Smooth muscle cell (in vitro differentiated cells): Measurements from ENCODE around the gene GOLPH3L. TPM values are rescaled to one million over a fixed set of nuclear protein-coding genes. Genes with fewer than 3 reads are reported as not detected.

ENCODE experiments used
- DNase-seq: peaks from one replicate; lab custom pipeline; 2025; ENCODE audit not compliant: unreplicated experiment; lab: John Stamatoyannopoulos, UW
- H2AFZ ChIP-seq: fragments of 200-600 bp; sonication (generic); 2 replicates; pipeline ENCODE4 v1.6.0; 2016; ENCODE audit warnings: antibody characterized with exemption, low read depth, mild to moderate bottlenecking
- H3F3A ChIP-seq: fragments of 200-600 bp; sonication (generic); 2 replicates; pipeline ENCODE4 v1.6.0; 2017; ENCODE audit warnings: antibody characterized with exemption, low read depth
- H3K27ac ChIP-seq: fragments of 200-600 bp; sonication (generic); 2 replicates; pipeline ENCODE4 v1.5.1; 2016; ENCODE audit warnings: low read depth, mild to moderate bottlenecking
- H3K27me3 ChIP-seq: fragments of 200-600 bp; sonication (generic); 2 replicates; pipeline ENCODE4 v1.6.1; 2016; ENCODE audit warnings: low read depth, mild to moderate bottlenecking
- H3K36me3 ChIP-seq: fragments of 200-600 bp; sonication (generic); 2 replicates; pipeline ENCODE4 v1.5.1; 2016; ENCODE audit warnings: low read depth
- H3K4me1 ChIP-seq: fragments of 200-600 bp; sonication (generic); 2 replicates; pipeline ENCODE4 v1.5.1; 2016; ENCODE audit warnings: low read depth
- H3K4me2 ChIP-seq: fragments of 200-600 bp; sonication (generic); 2 replicates; pipeline ENCODE4 v1.6.0; 2016; ENCODE audit warnings: mild to moderate bottlenecking
- H3K4me3 ChIP-seq: fragments of 200-600 bp; sonication (generic); 2 replicates; pipeline ENCODE4 v1.5.1; 2016; ENCODE audit warnings: mild to moderate bottlenecking
- H3K79me2 ChIP-seq: fragments of 200-600 bp; sonication (generic); 2 replicates; pipeline ENCODE4 v1.6.0; 2016; ENCODE audit warnings: low read depth, mild to moderate bottlenecking
- H3K9ac ChIP-seq: fragments of 200-600 bp; sonication (generic); 2 replicates; pipeline ENCODE4 v1.6.0; 2016; ENCODE audit warnings: low read depth
- H3K9me3 ChIP-seq: fragments of 200-600 bp; sonication (generic); replicated peaks from 2 replicates; pipeline ENCODE4 v1.5.1; 2016; ENCODE audit warnings: low read depth
- H4K20me1 ChIP-seq: fragments of 200-600 bp; sonication (generic); 2 replicates; pipeline ENCODE4 v1.6.0; 2016; ENCODE audit warnings: low read depth
- WGBS: methylation state at CpG from one replicate; pipeline ENCODE4 v1.1.7; 2016; ENCODE audit warnings: low lambda C conversion rate; 5-methylcytosine and 5-hydroxymethylcytosine counted together
- polyA plus RNA-seq: library from polyadenylated mRNA; unstranded; fragments of >200 nt; fragmentation: Nextera tagmentation; extraction: Ambion mirVana; gene quantifications from 2 replicates; pipeline ENCODE4 v1.2.1, GENCODE V29; 2016
- total RNA-seq: library from RNA; depleted of rRNA; stranded (reverse); fragments of >200 nt; gene quantifications from 2 replicates; pipeline ENCODE4 v1.2.3, GENCODE V29; 2014
- TF ChIP-seq, protein P1 (sequence below): fragments of 200-600 bp; sonication (generic); IDR thresholded peaks from 2 replicates; pipeline ENCODE4 v1.5.1; 2017; ENCODE audit warnings: borderline replicate concordance, mild to moderate bottlenecking, antibody characterized with exemption; ENCODE audit not compliant: insufficient read depth, poor library complexity, severe bottlenecking

Gene GOLPH3L
- total and polyA plus RNA-seq, 2 experiments from 2014 or later: 9.9 to 10.7 TPM

DNA sequence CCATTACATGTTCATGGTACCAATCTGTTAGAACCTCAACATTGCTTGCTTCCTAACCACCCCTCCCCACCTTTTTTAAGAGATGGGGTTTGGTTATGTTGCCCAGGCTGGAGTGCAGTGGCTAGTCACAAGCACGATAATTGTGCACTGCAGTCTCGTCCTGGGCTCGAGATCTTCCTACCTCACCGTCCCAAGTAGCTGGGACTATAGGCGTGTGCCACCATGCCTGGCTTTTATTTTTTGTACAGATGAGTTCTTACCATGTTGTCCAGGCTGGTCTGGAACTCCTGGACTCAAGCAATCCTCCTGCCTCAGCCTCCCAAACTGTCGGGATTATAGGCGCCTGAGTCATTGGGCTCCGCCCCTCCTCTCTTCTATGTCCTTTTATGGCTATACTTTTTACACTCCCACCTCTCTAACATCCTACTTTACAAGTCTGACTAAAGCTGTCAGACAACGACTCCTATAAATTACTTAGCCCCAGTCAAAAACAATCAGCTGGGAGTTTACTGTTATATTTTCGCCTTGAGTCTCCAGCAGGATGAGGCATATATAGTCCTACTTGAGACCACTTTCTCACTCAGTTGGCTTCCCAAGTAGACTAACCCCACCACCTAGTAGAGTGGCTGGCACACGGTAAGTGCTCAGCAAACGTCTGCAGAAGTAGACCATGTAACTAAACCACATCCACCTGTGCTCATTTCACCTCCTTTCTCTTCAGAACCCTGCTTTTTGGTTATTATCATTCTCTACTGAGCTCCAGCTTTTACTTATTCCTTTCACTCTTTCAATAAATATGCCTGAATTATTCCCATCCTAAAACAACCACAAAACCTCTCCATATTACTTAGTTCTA lies 81.4 kb downstream of the GOLPH3L start:
- WGBS: 91% methylated on average over 12 of the region's 12 CpGs
- H3K79me2 ChIP-seq: peaks cover 3% of the 10 kb centered on the region
- no peak for DNase-seq
- no peaks in the 10 kb centered on the region for H3K9me3 ChIP-seq
- H4K20me1 ChIP-seq: peaks cover 11% of the 10 kb centered on the region
- TF ChIP-seq, protein P1, sequence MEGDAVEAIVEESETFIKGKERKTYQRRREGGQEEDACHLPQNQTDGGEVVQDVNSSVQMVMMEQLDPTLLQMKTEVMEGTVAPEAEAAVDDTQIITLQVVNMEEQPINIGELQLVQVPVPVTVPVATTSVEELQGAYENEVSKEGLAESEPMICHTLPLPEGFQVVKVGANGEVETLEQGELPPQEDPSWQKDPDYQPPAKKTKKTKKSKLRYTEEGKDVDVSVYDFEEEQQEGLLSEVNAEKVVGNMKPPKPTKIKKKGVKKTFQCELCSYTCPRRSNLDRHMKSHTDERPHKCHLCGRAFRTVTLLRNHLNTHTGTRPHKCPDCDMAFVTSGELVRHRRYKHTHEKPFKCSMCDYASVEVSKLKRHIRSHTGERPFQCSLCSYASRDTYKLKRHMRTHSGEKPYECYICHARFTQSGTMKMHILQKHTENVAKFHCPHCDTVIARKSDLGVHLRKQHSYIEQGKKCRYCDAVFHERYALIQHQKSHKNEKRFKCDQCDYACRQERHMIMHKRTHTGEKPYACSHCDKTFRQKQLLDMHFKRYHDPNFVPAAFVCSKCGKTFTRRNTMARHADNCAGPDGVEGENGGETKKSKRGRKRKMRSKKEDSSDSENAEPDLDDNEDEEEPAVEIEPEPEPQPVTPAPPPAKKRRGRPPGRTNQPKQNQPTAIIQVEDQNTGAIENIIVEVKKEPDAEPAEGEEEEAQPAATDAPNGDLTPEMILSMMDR: no peak
- H3K27me3 ChIP-seq: no peaks in the 10 kb centered on the region
- no peak overlapping the region for H2AFZ ChIP-seq
- no peak overlapping the region for H3K4me2 ChIP-seq
- no peak overlapping the region for H3K4me3 ChIP-seq
- H3F3A ChIP-seq: peaks cover 46% of the 10 kb centered on the region
- no peak overlapping the region for H3K9ac ChIP-seq
- H3K27ac ChIP-seq: no peak overlapping the region
- no peaks in the 10 kb centered on the region for H3K36me3 ChIP-seq
- H3K4me1 ChIP-seq: peaks cover 10% of the 10 kb centered on the region

DNA sequence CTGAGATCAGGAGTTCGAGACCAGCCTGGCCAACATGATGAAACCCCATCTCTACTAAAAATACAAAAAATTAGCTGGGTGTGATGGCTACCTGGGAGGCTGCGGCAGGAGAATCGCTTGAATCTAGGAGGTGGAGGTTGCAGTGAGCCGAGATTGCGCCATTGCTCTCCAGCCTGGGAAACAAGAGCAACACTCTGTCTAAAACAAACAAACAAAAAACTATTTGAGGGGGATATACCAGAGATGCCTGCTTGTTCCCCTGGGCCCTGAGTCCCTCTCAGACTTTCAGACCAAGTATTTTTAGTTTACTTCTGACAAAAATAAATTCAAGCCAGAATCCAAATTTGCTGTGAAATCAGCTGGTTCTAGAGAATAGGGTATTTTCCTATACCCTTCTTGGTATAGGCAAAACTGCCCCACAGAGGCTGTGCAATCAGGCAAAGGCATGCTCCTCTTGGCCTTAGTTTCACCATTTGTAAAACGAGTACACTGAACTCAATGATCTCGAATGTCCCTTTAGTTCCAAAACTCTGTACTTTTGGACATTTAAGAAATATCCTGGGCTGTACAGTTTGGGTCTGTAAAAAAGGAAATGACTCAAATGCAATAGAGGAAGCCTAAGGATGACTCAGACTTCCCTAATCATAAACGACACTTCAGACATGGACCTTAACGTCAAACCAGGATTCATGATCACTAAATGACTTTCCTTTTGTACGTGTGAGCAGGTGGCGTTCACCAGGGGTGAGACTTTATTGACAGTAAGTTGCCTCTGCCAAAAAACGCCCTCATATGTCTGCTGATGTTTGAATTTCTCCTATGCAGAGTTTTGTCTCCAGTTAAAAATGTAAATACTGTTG lies 83.7 kb downstream of the GOLPH3L start:
- no peak for DNase-seq

DNA sequence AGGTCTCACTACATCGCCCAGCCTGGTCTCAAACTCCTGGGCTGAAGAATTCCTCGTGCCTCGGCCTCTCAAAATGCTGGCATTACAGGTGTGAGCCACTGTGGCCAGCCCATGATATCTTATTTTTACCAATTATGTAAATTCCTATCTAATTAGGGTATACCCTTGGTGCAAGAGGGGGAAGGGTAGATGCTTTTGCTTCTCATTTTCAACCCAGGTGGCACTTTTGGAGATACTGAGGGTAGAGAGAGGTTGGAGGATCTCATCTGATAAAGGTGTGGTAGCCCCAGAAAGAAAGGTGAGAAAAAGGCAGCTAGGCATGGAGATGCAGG lies 85.0 kb downstream of the GOLPH3L start:
- H3K79me2 ChIP-seq: peaks cover 18% of the 10 kb centered on the region
- no peak overlapping the region for H3K4me3 ChIP-seq
- 92% methylated on average over 3 of the region's 3 CpGs for WGBS
- no peaks in the 10 kb centered on the region for H3K27me3 ChIP-seq
- peaks cover 17% of the 10 kb centered on the region for H3K4me1 ChIP-seq
- peaks cover 43% of the 10 kb centered on the region for H3F3A ChIP-seq
- TF ChIP-seq, protein P1: no peak
- no peaks in the 10 kb centered on the region for H3K9me3 ChIP-seq
- no peaks in the 10 kb centered on the region for H3K36me3 ChIP-seq
- peak overlapping the region; percentile 96 for H3K27ac ChIP-seq
- H3K4me2 ChIP-seq: peak overlapping the region; percentile 54
- peak overlapping the region; percentile 85 for H3K9ac ChIP-seq
- no peak for DNase-seq
- H2AFZ ChIP-seq: no peak overlapping the region
- no peaks in the 10 kb centered on the region for H4K20me1 ChIP-seq

More for the DNA sequence above, 83.7 kb downstream of the GOLPH3L start:
- TF ChIP-seq, protein P1: no peak
- peaks cover 43% of the 10 kb centered on the region for H3F3A ChIP-seq
- H3K4me1 ChIP-seq: peaks cover 17% of the 10 kb centered on the region
- peaks cover 9% of the 10 kb centered on the region for H3K79me2 ChIP-seq
- peak overlapping the region; percentile 96 for H3K27ac ChIP-seq
- H3K4me3 ChIP-seq: no peak overlapping the region
- WGBS: 48% methylated on average over 12 of the region's 12 CpGs
- H3K9me3 ChIP-seq: no peaks in the 10 kb centered on the region
- no peaks in the 10 kb centered on the region for H3K27me3 ChIP-seq
- peak overlapping the region; percentile 79 for H3K4me2 ChIP-seq
- no peaks in the 10 kb centered on the region for H4K20me1 ChIP-seq
- H3K36me3 ChIP-seq: no peaks in the 10 kb centered on the region
- peak overlapping the region; percentile 73 for H3K9ac ChIP-seq
- no peak overlapping the region for H2AFZ ChIP-seq
